HG02610 (cell line): Measurements from ENCODE around the gene PGAP3.

Experiments used
- ATAC-seq: cut with Tn5 transposase; IDR thresholded peaks from one replicate; pipeline ENCODE4 v1.9.1; 2021; ENCODE audit warnings: mild to moderate bottlenecking, moderate library complexity; ENCODE audit not compliant: unreplicated experiment

The PGAP3 gene

GRCh38 chr17:39639566-39640458, 48.0 kb downstream of the PGAP3 start:
- no peak for ATAC-seq

GRCh38 chr17:39639043-39639442, 48.8 kb downstream of the PGAP3 start:
- no peak for ATAC-seq

GRCh38 chr17:39638317-39638716, 49.5 kb downstream of the PGAP3 start:
- ATAC-seq: no peak

- peak; percentile 76 for ATAC-seq
These were observed 50.7 kb downstream of the PGAP3 start, which contains the start of gene STARD3 for GRCh38 chr17:39636927-39637736. TSS of gene STARD3 (plus strand) at chr17:39637144. CDS start at chr17:39653532, 16,388 bp downstream.

- ATAC-seq: peak; percentile 16
These were observed 51.3 kb downstream of the PGAP3 start for GRCh38 chr17:39636587-39636926.

- ATAC-seq: no peak
These were observed 52.2 kb downstream of the PGAP3 start for GRCh38 chr17:39635614-39636176.

GRCh38 chr17:39634384-39634871, 53.4 kb downstream of the PGAP3 start:
- no peak for ATAC-seq

- ATAC-seq: no peak
These were observed 54.2 kb downstream of the PGAP3 start for GRCh38 chr17:39633570-39634183.

- ATAC-seq: no peak
These were observed 55.5 kb downstream of the PGAP3 start for GRCh38 chr17:39632153-39632941.

- ATAC-seq: no peak
These were observed 56.5 kb downstream of the PGAP3 start for GRCh38 chr17:39631403-39631802.

- no peak for ATAC-seq
These were observed 58.0 kb downstream of the PGAP3 start for GRCh38 chr17:39629898-39630297.

- ATAC-seq: no peak
These were observed 58.4 kb downstream of the PGAP3 start for GRCh38 chr17:39629494-39629880.

- no peak for ATAC-seq
These were observed 59.0 kb downstream of the PGAP3 start for GRCh38 chr17:39628655-39629493.

- ATAC-seq: no peak
These were observed 59.9 kb downstream of the PGAP3 start for GRCh38 chr17:39627712-39628516.

- no peak for ATAC-seq
These were observed 60.7 kb downstream of the PGAP3 start for GRCh38 chr17:39627047-39627711.

GRCh38 chr17:39626171-39627046, 61.4 kb downstream of the PGAP3 start, which contains the start of gene PPP1R1B:
TSS of gene PPP1R1B (plus strand) at chr17:39626952. CDS start at chr17:39627393, 441 bp downstream.
- no peak for ATAC-seq
